ENCODE results near the gene OVCH1. TPM values are rescaled to one million over a fixed set of nuclear protein-coding genes. Genes with fewer than 3 reads are reported as not detected.

The OVCH1 gene
- total RNA-seq, 1 donor: 0.27 TPM

DNA sequence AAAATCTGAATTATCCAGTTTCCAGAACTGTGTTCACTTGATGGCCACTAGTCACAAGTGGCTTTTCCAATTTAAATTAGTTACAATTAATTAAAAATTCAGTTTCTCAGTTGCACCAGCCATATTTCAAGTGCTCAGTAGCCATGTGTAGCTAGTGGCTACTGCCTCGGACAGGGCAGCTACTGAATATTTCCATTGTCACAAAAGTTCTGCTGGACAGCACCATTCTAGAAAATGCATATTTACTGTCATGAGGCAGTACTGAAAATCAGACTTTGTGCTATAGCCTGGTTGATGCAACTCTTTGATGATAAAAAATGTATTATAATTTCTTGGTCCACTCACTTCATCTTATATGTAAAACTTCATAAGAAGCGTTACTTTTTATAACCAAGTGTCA is 11.5 kb upstream of the OVCH1 start:
- no peak for DNase-seq (ENCODE audit: low read depth)
- H3K4me3 ChIP-seq (ENCODE audit: low read depth, low read length): no peak overlapping the region
- TF ChIP-seq, protein P1, sequence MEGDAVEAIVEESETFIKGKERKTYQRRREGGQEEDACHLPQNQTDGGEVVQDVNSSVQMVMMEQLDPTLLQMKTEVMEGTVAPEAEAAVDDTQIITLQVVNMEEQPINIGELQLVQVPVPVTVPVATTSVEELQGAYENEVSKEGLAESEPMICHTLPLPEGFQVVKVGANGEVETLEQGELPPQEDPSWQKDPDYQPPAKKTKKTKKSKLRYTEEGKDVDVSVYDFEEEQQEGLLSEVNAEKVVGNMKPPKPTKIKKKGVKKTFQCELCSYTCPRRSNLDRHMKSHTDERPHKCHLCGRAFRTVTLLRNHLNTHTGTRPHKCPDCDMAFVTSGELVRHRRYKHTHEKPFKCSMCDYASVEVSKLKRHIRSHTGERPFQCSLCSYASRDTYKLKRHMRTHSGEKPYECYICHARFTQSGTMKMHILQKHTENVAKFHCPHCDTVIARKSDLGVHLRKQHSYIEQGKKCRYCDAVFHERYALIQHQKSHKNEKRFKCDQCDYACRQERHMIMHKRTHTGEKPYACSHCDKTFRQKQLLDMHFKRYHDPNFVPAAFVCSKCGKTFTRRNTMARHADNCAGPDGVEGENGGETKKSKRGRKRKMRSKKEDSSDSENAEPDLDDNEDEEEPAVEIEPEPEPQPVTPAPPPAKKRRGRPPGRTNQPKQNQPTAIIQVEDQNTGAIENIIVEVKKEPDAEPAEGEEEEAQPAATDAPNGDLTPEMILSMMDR (IDR thresholded peaks at IDR 0.05; ENCODE audit: insufficient read depth, low read length): no peak

DNA sequence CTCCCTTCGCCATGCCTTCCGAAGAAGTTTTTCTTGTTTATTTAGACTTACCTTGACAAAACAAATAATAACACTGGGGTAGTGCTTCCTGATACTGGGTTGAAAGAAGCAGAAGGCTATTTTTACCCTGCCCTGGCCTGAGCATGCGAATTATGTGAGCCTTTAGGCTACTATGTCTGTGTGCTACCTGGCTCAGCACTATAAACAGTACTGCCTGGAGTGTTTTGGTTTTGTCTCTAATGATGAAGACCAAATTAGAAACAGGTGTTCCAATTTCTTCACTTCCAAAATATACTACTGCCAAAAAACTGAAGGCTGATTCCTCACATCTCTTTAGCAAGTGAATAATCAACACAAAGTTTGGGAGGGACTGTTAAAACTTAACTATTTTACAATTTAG is 7.6 kb upstream of the OVCH1 start:
- TF ChIP-seq, protein P1 (IDR thresholded peaks at IDR 0.05; ENCODE audit: insufficient read depth, low read length): no peak
- peak; percentile 2 for DNase-seq (ENCODE audit: low read depth)
- no peak overlapping the region for H3K4me3 ChIP-seq (ENCODE audit: low read depth, low read length)

DNA sequence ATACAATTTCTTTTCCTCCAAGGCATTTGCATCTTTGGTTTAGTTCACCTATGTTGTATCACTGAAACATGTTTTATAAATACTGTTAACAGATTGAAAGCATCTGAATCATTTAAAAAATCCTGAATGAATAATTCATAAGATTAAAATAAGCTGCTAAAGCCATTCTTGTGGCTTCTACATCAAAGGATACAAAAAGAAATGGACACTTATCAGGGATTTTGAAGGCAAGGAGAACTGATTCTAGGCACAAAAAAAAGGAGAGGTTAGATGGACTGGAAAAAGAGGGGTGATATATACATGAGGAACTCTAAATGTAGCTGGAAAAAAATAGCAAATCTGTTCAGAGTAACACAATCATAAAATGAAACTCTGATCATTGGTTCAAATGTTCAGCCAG is 5.8 kb upstream of the OVCH1 start:
- DNase-seq (ENCODE audit: low read depth): no peak
- TF ChIP-seq, protein P1 (IDR thresholded peaks at IDR 0.05; ENCODE audit: insufficient read depth, low read length): no peak

DNA sequence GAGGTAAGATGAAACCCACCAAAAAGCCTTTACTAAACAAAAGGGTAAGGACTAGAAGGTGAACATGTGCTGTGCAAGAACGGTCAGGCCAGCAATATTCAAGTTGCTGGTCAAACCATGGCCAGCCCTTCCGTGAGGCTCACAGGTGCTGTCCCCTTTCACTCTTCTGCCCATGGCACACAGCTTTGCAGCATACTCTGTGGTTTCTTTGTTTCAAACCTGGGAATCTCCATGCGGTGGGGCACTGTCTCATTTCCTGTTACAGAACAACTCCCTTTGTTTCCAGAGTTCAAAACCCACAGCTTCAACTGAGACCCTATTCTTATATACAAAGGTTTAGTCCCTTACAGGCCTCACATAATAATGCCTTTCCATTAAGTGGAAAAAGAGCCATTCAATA is 1.7 kb upstream of the OVCH1 start:
- TF ChIP-seq, protein P1 (IDR thresholded peaks at IDR 0.05; ENCODE audit: insufficient read depth, low read length): no peak

More for the DNA sequence above, 5.8 kb upstream of the OVCH1 start:
- no peak overlapping the region for H3K4me3 ChIP-seq (ENCODE audit: low read depth, low read length)

DNA sequence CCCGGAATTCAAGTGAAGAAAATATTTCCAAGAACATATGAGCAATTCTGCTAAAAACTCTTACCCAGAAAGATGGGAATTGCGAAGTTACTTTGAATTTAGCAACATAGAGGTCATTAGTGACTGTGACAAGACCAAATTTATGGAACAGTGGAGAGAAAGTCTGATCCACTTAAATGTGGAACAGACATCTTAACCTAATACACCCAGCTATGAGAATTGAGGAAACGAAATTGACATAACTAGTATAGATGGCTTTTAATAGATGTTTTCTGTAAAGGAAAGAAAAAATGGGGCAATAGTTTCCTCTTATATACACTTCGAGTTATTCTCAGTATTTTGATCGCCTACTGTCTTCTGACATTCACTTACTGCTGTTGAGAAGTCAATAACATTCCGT is 4.6 kb downstream of the OVCH1 start:
- no peak for DNase-seq (ENCODE audit: low read depth)
- TF ChIP-seq, protein P1 (IDR thresholded peaks at IDR 0.05; ENCODE audit: insufficient read depth, low read length): no peak
- no peak overlapping the region for H3K4me3 ChIP-seq (ENCODE audit: low read depth, low read length)

More for the DNA sequence above, 1.7 kb upstream of the OVCH1 start:
- H3K4me3 ChIP-seq (ENCODE audit: low read depth, low read length): no peak overlapping the region
- DNase-seq (ENCODE audit: low read depth): no peak

DNA sequence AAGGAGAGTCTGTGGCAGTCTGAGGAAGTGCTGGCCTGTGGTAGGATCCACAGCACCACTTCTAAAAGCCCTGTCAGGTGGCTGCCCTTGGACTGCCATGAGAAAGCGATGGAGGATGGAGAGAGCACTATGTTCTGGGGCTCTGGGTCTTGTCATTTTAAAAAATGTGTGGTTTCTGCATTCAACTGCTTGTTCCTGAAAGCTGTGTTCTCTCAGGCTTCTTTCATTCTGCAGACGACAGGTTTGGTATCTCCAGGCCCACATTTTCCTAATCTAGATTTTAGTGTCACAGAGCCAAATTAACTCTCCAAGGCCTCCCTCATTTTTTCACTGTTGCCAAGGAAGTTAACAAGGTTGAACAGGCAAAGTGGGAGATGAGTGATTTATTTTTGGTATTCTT is 10.5 kb downstream of the OVCH1 start:
- no peak overlapping the region for H3K4me3 ChIP-seq (ENCODE audit: low read depth, low read length)
- TF ChIP-seq, protein P1 (IDR thresholded peaks at IDR 0.05; ENCODE audit: insufficient read depth, low read length): no peak
- DNase-seq (ENCODE audit: low read depth): no peak

DNA sequence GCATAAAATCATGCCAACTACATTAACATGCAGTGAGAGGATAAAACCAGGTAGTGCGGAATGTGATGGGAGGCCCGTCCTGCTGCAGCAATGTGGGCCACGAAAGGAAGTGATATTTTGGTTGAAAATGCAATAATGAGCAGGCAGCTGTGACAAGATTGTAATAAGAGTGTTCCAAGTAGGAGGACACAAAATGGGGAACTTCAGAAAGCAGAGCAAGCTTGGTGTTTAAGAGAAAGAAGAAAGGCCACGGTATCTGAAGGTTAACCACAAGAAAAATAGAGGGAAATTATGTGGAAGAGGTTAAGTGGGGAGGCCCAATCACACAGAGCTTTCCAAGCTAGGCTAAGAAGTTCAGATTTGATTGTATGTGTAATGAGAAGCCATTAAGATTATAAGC is 34.3 kb downstream of the OVCH1 start:
- no peak for DNase-seq (ENCODE audit: low read depth)
- H3K4me3 ChIP-seq (ENCODE audit: low read depth, low read length): no peak overlapping the region
- TF ChIP-seq, protein P1 (IDR thresholded peaks at IDR 0.05; ENCODE audit: insufficient read depth, low read length): no peak
